HuH-7 (cell line): ENCODE data around the gene ZNF431.
"Not testable (repeated sequence)": the region's sequence is repeated elsewhere in the genome, so short reads cannot be mapped to it uniquely, and the experiment has no call there.

Experiments used
- DNase-seq: peaks from one replicate; pipeline ENCODE4 v3.0.0; 2011; ENCODE audit warnings: low spot score

ZNF431 gene

GRCh38 chr19:21147540-21147939, 5.7 kb downstream of the ZNF431 start:
- no peak for DNase-seq

DNA sequence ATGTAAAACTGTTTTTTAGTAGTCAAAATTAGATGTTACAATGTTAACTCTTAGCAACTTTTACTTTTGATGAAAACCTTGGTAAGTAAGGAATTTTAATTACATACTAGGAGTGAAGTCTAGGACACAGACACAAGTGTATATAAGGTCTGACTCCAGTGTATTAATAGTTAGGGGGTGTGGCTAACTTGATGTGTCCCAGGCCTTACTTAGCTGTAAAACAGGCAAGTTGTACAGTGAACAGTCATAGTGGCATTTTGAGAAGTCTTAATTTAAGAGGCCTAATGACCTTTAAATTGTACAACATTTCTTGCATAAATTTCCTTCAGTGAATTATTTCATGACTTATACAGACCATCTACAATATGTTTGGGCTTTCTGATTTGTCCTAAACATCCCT, 6.8 kb downstream of the ZNF431 start:
- DNase-seq, result no peak

DNA sequence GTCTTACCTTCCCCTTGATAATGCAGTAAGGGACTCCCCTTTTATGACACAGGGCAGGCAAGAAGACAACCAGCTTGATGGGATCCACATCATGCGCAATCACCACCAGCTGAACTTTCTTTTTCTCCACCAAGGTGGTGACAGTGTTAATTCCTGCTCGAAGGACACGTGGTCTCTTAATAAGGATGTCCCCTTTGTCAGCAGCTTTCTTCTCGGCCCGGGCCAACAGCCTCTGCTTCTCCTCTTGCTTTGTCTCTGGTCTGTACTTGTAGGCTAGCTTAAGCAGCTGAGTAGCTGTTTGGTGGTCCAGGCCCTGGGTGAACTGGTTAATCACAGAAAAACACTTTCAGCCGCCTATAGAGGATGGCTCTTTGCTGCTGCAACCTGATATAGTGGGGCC, 8.0 kb downstream of the ZNF431 start:
- no peak for DNase-seq

GRCh38 chr19:21151460-21151859, 9.6 kb downstream of the ZNF431 start:
- DNase-seq, result no peak

DNA sequence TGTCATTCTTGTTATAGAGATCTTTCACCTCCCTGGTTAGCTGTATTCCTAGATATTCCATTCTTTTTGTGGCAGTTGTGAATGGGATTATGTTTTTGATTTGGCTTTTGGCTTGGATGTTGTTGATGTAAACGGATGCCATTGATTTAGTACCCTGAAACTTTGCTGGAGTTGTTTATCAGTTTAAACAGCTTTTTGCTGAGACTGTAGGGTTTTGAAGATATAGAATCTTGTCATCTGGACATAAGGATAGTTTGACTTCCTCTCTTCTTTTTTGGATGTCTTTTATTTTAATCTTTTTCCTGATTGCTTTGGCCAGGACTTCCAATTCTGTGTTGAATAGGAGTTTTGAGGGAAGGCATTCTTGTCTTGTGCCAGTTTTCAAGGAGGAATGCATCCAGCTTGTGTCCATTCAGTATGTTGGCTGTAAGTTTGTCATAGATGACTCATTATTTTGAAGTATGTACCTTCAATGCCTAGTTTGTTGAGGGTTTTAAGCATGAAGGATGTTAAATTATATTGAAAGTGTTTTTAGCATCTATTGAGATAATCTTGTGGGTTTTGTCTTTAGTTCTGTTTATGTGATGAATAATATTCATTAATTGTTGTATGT, 16.8 kb downstream of the ZNF431 start:
- DNase-seq, result no peak

GRCh38 chr19:21164541-21164940, 22.7 kb downstream of the ZNF431 start:
- DNase-seq, result no peak

- no peak for DNase-seq
These were observed 24.6 kb downstream of the ZNF431 start for GRCh38 chr19:21166436-21166835.

GRCh38 chr19:21197590-21198295, 55.9 kb downstream of the ZNF431 start:
- DNase-seq, result no peak

- DNase-seq, result peak; percentile 19
These were observed 61.1 kb downstream of the ZNF431 start for GRCh38 chr19:21202865-21203494.

DNA sequence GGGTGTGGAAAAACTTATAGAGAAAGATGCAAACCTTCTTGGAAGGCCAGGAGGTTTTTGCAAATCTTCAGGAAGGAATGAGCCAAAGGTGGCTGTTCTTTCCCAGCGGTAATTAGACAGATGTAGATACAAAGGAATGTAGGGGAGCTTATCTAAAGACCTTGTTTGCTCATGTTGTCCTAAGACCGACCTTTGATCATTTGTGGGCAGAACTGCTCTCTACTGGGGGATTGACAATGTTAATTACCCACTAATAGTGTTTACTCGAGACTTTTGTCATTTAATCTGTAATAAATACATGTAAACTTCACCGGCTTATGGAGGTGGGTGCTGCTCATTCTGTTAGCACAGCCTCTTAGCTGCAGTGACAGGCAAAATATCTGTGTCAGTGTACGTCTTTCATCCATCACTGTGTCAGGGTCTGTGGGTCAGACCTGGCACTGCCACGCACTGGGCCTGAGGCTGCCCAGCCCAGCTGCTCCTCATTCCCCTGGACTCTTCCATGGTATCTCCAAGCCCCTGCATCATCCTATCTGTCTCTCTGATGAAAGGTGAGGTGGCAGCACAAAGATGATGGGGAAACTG, 68.3 kb downstream of the ZNF431 start:
- DNase-seq, result peak; percentile 47

DNA sequence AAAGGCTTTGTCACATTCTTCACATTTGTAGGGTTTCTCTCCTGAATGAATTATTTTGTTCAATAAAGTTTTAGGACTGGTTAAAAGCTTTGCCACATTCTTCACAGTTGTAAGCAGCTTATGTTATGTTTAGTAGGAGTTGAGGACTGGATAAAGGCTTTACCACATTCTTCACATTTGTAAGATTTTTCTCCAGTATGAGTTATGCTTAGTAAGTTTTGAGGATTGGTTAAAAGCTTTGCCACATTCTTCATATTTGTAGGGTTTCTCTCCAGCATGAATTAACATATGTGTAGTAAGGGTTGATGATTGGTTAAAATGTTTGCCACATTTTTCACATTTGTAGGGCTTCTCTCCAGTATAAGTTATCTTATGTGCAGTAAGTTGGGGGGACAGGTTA, 79.9 kb downstream of the ZNF431 start:
- DNase-seq, result no peak

- DNase-seq, result not testable (repeated sequence)
These were observed 88.1 kb downstream of the ZNF431 start for GRCh38 chr19:21229938-21230337.

DNA sequence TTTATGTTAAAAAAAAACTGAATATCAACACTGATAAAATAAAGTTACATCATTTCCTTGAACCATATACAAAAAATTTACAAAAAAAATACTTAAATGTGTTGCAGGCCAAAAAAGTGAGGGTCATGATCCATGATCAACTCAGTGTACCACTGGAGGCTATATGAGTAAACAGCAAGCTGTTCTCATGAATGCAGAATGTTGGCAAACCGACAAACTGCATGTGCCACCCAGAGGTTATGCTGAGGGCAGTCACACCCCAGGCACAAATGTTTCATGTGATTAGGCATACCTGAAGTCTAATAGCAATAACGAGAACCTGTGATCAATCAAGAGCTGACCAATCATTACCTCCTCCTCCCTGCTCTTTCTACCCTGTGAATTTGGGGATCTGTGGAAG, 91.9 kb downstream of the ZNF431 start:
- no peak for DNase-seq

- not testable (repeated sequence) for DNase-seq
These were observed 94.9 kb downstream of the ZNF431 start for GRCh38 chr19:21236751-21237150.

DNA sequence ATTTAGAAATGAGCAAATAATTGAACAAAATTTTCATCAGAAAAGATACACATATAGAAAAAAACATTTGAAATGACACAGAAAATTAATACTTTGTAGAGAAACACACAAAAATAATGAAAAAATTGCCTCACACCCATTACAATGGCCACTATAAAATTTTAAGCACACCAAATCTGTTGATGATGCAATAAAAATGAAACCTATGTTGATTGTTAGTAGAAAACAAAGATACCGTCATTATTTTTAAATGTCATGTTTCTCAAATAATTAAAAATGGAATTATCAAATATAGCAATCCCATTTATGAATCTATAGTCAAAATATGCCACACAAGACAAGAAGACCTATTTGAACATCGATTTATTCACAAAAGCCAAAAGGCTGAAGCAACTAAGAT, 96.8 kb downstream of the ZNF431 start:
- no peak for DNase-seq
